HG03175 (cell line): ENCODE data around the gene CACUL1.
"Not testable (repeated sequence)": the region's sequence is repeated elsewhere in the genome, so short reads cannot be mapped to it uniquely, and the experiment has no call there.

Source experiments
- ATAC-seq: cut with Tn5 transposase; IDR thresholded peaks from one replicate; pipeline ENCODE4 v1.9.1; 2021; ENCODE audit warnings: mild to moderate bottlenecking, moderate library complexity; ENCODE audit not compliant: unreplicated experiment

Gene CACUL1

GRCh38 chr10:118692872-118693271, 61.9 kb downstream of the CACUL1 start:
- ATAC-seq, result no peak

- ATAC-seq, result no peak
These were observed 65.5 kb downstream of the CACUL1 start for GRCh38 chr10:118689070-118689858.

GRCh38 chr10:118687472-118687871, 67.3 kb downstream of the CACUL1 start:
- no peak for ATAC-seq

- ATAC-seq, result no peak
These were observed 72.2 kb downstream of the CACUL1 start for GRCh38 chr10:118682533-118682932.

- ATAC-seq, result no peak
These were observed 74.6 kb downstream of the CACUL1 start for GRCh38 chr10:118680197-118680596.

GRCh38 chr10:118674226-118674919, 80.4 kb downstream of the CACUL1 start:
- no peak for ATAC-seq

GRCh38 chr10:118672766-118673715, 81.7 kb downstream of the CACUL1 start:
- ATAC-seq, result no peak

GRCh38 chr10:118672153-118672552, 82.6 kb downstream of the CACUL1 start:
- ATAC-seq, result no peak

- ATAC-seq, result not testable (repeated sequence)
These were observed 83.5 kb downstream of the CACUL1 start for GRCh38 chr10:118671221-118671620.

GRCh38 chr10:118670472-118671124, 84.2 kb downstream of the CACUL1 start:
- no peak for ATAC-seq

- no peak for ATAC-seq
These were observed 84.9 kb downstream of the CACUL1 start for GRCh38 chr10:118669835-118670234.

GRCh38 chr10:118669020-118669791, 85.6 kb downstream of the CACUL1 start:
- ATAC-seq, result no peak

GRCh38 chr10:118668228-118668952, 86.4 kb downstream of the CACUL1 start:
- ATAC-seq, result no peak

GRCh38 chr10:118667732-118668131, 87.0 kb downstream of the CACUL1 start:
- no peak for ATAC-seq

GRCh38 chr10:118666350-118666749, 88.4 kb downstream of the CACUL1 start:
- no peak for ATAC-seq

GRCh38 chr10:118664321-118664720, 90.4 kb downstream of the CACUL1 start:
- ATAC-seq, result no peak

- no peak for ATAC-seq
These were observed 91.6 kb downstream of the CACUL1 start for GRCh38 chr10:118663176-118663575.

GRCh38 chr10:118662228-118663035, 92.3 kb downstream of the CACUL1 start:
- ATAC-seq, result no peak
